Measurements from ENCODE around the gene PTGES2. TPM values are rescaled to one million over a fixed set of nuclear protein-coding genes. Genes with fewer than 3 reads are reported as not detected.
"Not testable (repeated sequence)": the region's sequence is repeated elsewhere in the genome, so short reads cannot be mapped to it uniquely, and the experiment has no call there.

The PTGES2 gene
- total RNA-seq, 3 donors from 2014 or later (not counting 1 experiment from before 2014, with no cell fraction given) = 43.4 to 57.0 (median 53.3) TPM

DNA sequence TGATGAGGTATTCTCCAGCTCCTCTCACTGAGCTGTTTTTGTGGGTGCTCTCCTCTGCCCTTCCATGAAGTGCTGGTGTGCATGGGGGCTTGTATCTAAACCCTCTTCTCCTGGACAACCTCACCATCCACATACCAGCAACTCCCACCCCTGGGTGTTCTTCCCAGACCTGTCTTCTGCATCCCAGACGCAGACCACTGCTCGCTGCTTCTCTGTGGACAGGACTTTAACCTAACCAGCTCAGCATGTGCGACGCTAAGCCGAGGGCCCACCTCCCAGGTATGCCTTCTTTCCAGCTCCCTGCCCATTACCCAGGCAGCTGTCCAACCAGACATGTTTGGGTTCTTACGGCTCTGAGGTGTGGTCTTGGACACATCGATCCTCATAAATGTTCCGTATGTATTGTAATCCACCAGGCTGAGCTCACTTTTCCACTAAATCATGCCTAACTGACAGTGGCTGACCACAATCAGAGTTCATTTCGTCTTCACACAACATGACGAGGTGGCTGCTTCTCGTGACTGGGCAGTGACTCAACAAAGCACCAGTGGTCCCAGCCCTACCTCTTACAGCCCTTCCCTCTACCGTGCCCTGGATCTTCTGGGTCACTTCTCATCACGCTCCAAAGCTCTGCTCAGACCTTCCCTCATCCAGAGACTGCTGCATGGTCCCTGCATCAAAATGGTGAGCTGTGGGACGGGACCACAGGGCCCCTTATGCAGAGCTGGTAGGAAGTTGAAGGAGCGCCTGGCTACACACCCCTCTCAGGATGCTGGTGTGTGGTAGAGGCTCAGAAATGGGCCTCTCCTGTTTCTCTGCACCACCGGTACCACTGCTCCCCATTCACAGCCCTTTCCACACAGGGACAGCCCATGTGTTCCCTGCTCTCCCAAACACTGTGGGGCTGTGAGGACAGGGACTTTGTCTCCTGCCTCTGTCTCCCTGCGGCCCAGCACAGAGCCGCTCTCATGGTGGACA, 9.6 kb upstream of the PTGES2 start:
- no peaks in the 10 kb centered on the region for H3K9me3 Mint-ChIP-seq
- no peaks in the 10 kb centered on the region for H3K36me3 Mint-ChIP-seq
- WGBS (ENCODE audit: insufficient coverage) = 84% methylated on average over 17 of the region's 18 CpGs
- DNase-seq = no peak
- no peak overlapping the region for H3K27ac ChIP-seq (ENCODE audit: low read length)
- TF ChIP-seq, protein P1, sequence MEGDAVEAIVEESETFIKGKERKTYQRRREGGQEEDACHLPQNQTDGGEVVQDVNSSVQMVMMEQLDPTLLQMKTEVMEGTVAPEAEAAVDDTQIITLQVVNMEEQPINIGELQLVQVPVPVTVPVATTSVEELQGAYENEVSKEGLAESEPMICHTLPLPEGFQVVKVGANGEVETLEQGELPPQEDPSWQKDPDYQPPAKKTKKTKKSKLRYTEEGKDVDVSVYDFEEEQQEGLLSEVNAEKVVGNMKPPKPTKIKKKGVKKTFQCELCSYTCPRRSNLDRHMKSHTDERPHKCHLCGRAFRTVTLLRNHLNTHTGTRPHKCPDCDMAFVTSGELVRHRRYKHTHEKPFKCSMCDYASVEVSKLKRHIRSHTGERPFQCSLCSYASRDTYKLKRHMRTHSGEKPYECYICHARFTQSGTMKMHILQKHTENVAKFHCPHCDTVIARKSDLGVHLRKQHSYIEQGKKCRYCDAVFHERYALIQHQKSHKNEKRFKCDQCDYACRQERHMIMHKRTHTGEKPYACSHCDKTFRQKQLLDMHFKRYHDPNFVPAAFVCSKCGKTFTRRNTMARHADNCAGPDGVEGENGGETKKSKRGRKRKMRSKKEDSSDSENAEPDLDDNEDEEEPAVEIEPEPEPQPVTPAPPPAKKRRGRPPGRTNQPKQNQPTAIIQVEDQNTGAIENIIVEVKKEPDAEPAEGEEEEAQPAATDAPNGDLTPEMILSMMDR (IDR thresholded peaks at IDR 0.05) = no peak
- no peaks in the 10 kb centered on the region for H3K4me1 ChIP-seq (ENCODE audit: control insufficient read depth, insufficient read depth, low read length)
- no peak overlapping the region for H3K27ac Mint-ChIP-seq
- H3K27me3 Mint-ChIP-seq (ENCODE audit: low read depth in 2 of 2) = peaks cover 27 to 28% of the 10 kb centered on the region in 2 donors
- intact Hi-C loops (cut with micrococcal nuclease) = no loop called here
- no peaks in the 10 kb centered on the region for H3K27me3 ChIP-seq (ENCODE audit: control insufficient read depth, insufficient read depth, low read length)
- no peaks in the 10 kb centered on the region for H3K36me3 ChIP-seq (ENCODE audit: control insufficient read depth, insufficient read depth, low read length)
- no peaks in the 10 kb centered on the region for H3K9me3 ChIP-seq (ENCODE audit: control insufficient read depth, insufficient read depth, low read length)
- no peak overlapping the region for H3K4me3 ChIP-seq (ENCODE audit: low read length)
- no peak overlapping the region for H3K4me3 Mint-ChIP-seq
- H3K4me1 Mint-ChIP-seq = no peaks in the 10 kb centered on the region
- ATAC-seq = no peak

DNA sequence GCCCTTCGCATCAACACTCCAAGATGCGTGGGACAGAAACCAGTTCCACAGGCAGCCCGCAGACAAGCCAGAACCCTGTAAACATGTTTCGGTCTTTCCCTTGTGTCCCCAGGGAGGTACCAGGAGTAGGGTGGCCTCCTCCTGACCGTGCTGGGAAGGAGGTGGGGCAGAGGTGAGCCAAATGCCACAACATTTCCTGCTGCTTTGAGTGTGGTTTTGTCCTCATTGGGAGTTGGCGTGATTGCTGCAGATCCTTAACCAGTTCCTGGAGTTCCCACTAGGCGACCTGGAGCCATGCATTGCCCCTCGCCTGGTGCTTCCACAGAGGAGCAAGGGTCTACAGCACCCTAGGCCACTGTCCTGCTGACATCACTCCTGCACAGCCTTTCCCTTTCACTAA, 8.0 kb upstream of the PTGES2 start:
- H3K27me3 Mint-ChIP-seq (ENCODE audit: low read depth in 2 of 2) = peaks cover 27 to 28% of the 10 kb centered on the region in 2 donors
- H3K9me3 ChIP-seq (ENCODE audit: control insufficient read depth, insufficient read depth, low read length); intact Hi-C loops (cut with micrococcal nuclease); H3K9me3 Mint-ChIP-seq; DNase-seq; H3K36me3 Mint-ChIP-seq; H3K27ac Mint-ChIP-seq; H3K27me3 ChIP-seq (ENCODE audit: control insufficient read depth, insufficient read depth, low read length); ATAC-seq; H3K4me3 Mint-ChIP-seq; H3K36me3 ChIP-seq (ENCODE audit: control insufficient read depth, insufficient read depth, low read length); H3K4me1 Mint-ChIP-seq; H3K4me1 ChIP-seq (ENCODE audit: control insufficient read depth, insufficient read depth, low read length); H3K4me3 ChIP-seq (ENCODE audit: low read length); H3K27ac ChIP-seq (ENCODE audit: low read length): not testable (repeated sequence)
- 62% methylated on average over 8 of the region's 8 CpGs for WGBS (ENCODE audit: insufficient coverage)

DNA sequence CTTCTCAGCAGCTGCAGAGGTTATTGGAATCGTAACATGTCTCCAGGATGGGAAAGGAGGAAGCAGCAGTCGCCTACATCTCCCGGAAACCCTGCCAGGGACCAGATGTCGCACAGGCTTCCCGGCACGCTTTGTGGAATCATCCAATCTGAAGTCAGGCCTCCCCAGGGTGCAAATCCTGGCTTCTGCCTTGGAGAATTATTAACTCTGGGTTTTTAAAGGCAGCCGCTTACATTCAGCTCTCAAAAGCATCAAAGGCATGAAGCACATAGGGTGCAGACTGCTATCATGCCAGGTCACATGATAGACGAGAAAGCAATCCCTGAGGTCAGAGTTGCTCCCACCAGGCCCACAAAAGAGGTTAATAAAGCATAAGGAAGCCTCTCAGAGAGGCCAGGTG, 4.6 kb upstream of the PTGES2 start:
- H3K36me3 Mint-ChIP-seq; H3K27me3 ChIP-seq (ENCODE audit: control insufficient read depth, insufficient read depth, low read length); H3K27ac Mint-ChIP-seq; H3K4me3 ChIP-seq (ENCODE audit: low read length); H3K27ac ChIP-seq (ENCODE audit: low read length); DNase-seq; ATAC-seq; H3K9me3 Mint-ChIP-seq; intact Hi-C loops (cut with micrococcal nuclease); H3K36me3 ChIP-seq (ENCODE audit: control insufficient read depth, insufficient read depth, low read length); H3K4me3 Mint-ChIP-seq; H3K9me3 ChIP-seq (ENCODE audit: control insufficient read depth, insufficient read depth, low read length): not testable (repeated sequence)
- 68% methylated on average over 8 of the region's 8 CpGs for WGBS (ENCODE audit: insufficient coverage)
- H3K4me1 ChIP-seq (ENCODE audit: control insufficient read depth, insufficient read depth, low read length) = peaks cover 13% of the 10 kb centered on the region
- Mint-ChIP-seq H3K27me3 (ENCODE audit: low read depth in 2 of 2) (peaks cover 24 to 27% of the 10 kb centered on the region in 2 donors), H3K4me1 (peaks cover 17 to 19% of the 10 kb centered on the region in 2 donors)

DNA sequence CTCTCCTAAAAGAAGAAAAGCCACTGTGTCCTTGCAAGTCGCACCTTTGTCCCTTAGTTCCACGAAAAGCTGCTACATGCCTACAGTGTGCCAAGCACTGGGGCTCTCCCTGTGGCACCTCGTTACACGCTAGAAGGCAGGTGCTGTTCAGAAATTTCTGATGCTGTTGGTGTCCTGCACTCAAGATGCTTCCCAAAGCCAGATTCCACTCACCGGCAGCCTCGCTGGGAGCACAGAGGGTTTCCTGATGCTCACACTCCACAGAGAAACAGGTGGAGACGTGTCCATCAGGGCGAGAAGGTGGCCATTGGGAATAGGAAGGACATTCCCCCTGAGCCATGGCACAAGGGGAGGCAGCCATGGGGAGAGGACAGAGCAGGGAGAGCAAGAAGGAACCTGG, 3.8 kb upstream of the PTGES2 start:
- peaks cover 19% of the 10 kb centered on the region for H3K4me1 ChIP-seq (ENCODE audit: control insufficient read depth, insufficient read depth, low read length)
- H3K27ac Mint-ChIP-seq; H3K27ac ChIP-seq (ENCODE audit: low read length); DNase-seq; H3K36me3 Mint-ChIP-seq; H3K27me3 ChIP-seq (ENCODE audit: control insufficient read depth, insufficient read depth, low read length); H3K9me3 ChIP-seq (ENCODE audit: control insufficient read depth, insufficient read depth, low read length); ATAC-seq; H3K4me3 Mint-ChIP-seq; H3K36me3 ChIP-seq (ENCODE audit: control insufficient read depth, insufficient read depth, low read length); intact Hi-C loops (cut with micrococcal nuclease); H3K4me3 ChIP-seq (ENCODE audit: low read length); H3K9me3 Mint-ChIP-seq: not testable (repeated sequence)
- H3K27me3 Mint-ChIP-seq (ENCODE audit: low read depth in 2 of 2) = peaks cover 24 to 27% of the 10 kb centered on the region in 2 donors
- H3K4me1 Mint-ChIP-seq = peaks cover 17 to 20% of the 10 kb centered on the region in 2 donors
- WGBS (ENCODE audit: insufficient coverage) = 96% methylated on average over 8 of the region's 8 CpGs

DNA sequence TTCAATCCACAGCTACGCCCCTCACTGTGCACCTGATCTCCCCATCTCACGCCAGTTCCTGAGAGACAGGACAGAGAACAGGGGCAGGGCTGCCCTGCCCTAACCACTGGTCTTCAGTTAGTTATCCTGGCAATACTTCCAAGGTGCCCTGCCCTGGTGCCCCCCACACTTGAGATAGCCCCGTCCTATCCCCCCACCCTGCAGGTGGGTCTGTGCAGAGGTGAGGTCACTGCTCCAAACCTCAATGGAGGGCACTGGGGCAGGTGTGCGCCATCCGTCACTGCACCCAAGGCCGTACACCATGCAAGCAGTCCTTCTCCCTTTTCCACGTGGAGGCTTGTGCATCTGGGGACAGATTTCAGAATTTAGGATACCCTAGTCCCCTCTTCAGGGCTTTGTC, 3.1 kb upstream of the PTGES2 start:
- H3K9me3 Mint-ChIP-seq; H3K27me3 ChIP-seq (ENCODE audit: control insufficient read depth, insufficient read depth, low read length); H3K36me3 Mint-ChIP-seq; H3K4me3 Mint-ChIP-seq; H3K27ac ChIP-seq (ENCODE audit: low read length); H3K9me3 ChIP-seq (ENCODE audit: control insufficient read depth, insufficient read depth, low read length); ATAC-seq; intact Hi-C loops (cut with micrococcal nuclease); H3K4me3 ChIP-seq (ENCODE audit: low read length); DNase-seq; H3K36me3 ChIP-seq (ENCODE audit: control insufficient read depth, insufficient read depth, low read length); H3K27ac Mint-ChIP-seq: not testable (repeated sequence)
- Mint-ChIP-seq H3K27me3 (ENCODE audit: low read depth in 2 of 2) (peaks cover 20 to 24% of the 10 kb centered on the region in 2 donors), H3K4me1 (peaks cover 24 to 27% of the 10 kb centered on the region in 2 donors)
- peaks cover 26% of the 10 kb centered on the region for H3K4me1 ChIP-seq (ENCODE audit: control insufficient read depth, insufficient read depth, low read length)
- WGBS (ENCODE audit: insufficient coverage) = 75% methylated on average over 6 of the region's 7 CpGs
